SW 1271 (cell line): ENCODE measurements around the gene RGPD6.
"Not testable (repeated sequence)": the region's sequence is repeated elsewhere in the genome, so short reads cannot be mapped to it uniquely, and the experiment has no call there.

Experiments used
- DNase-seq, 2 experiments: peaks; one replicate each; lab custom pipeline; 2025; lab: John Stamatoyannopoulos, UW

Gene RGPD6

GRCh38 chr2:110481200-110481599 lies 95.8 kb downstream of the RGPD6 start:
- not testable (repeated sequence) for DNase-seq

- not testable (repeated sequence) for DNase-seq
Measured at GRCh38 chr2:110480084-110480483, 96.9 kb downstream of the RGPD6 start.

GRCh38 chr2:110477370-110477769 lies 99.7 kb downstream of the RGPD6 start:
- DNase-seq = not testable (repeated sequence)

GRCh38 chr2:110476952-110477351 lies 100.1 kb downstream of the RGPD6 start:
- DNase-seq = not testable (repeated sequence)

- not testable (repeated sequence) for DNase-seq
Measured at GRCh38 chr2:110475627-110476359, 101.2 kb downstream of the RGPD6 start.

- not testable (repeated sequence) for DNase-seq
Measured at GRCh38 chr2:110474898-110475297, 102.1 kb downstream of the RGPD6 start.

- DNase-seq = not testable (repeated sequence)
Measured at GRCh38 chr2:110473059-110473358, 104.0 kb downstream of the RGPD6 start.

- not testable (repeated sequence) for DNase-seq
Measured at GRCh38 chr2:110472171-110473058, 104.6 kb downstream of the RGPD6 start, which contains the start of gene LIMS4. Gene LIMS4, minus strand, starts transcription at chr2:110472816. Its CDS starts 38 bp downstream, at chr2:110472778.

- not testable (repeated sequence) for DNase-seq
Measured at GRCh38 chr2:110468921-110469320, 108.1 kb downstream of the RGPD6 start.

GRCh38 chr2:110465312-110465711 lies 111.7 kb downstream of the RGPD6 start:
- not testable (repeated sequence) for DNase-seq
